Right cardiac atrium (tissue), 5 donors: ENCODE results near the gene LRRC72. TPM values are rescaled to one million over a fixed set of nuclear protein-coding genes. Genes with fewer than 3 reads are reported as not detected.
"Not testable (repeated sequence)": the region's sequence is repeated elsewhere in the genome, so short reads cannot be mapped to it uniquely, and the experiment has no call there.

ENCODE experiments used
- ATAC-seq, 2 donors: fragments of 200-7000 bp; cut with Tn5 transposase; one replicate each; pipeline versions ENCODE4 v1.8.0 to v1.9.1; 2020; ENCODE audit warnings: moderate library complexity in 2 of 2, mild to moderate bottlenecking in 1 of 2
- DNase-seq, 3 donors: peaks; one replicate each; pipeline ENCODE4 v3.0.0-alpha.2; 2020
- H3K27ac ChIP-seq: one replicate; pipeline ENCODE4 v1.5.1; 2013; ENCODE audit warnings: mild to moderate bottlenecking, low read length, control low read depth, moderate library complexity
- H3K27me3 ChIP-seq: one replicate; pipeline ENCODE4 v1.6.1; 2013; ENCODE audit not compliant: control insufficient read depth, insufficient read depth
- H3K4me1 ChIP-seq: one replicate; pipeline ENCODE4 v1.6.1; 2013; ENCODE audit warnings: low read length; ENCODE audit not compliant: control insufficient read depth, insufficient read depth
- H3K4me3 ChIP-seq: one replicate; pipeline ENCODE4 v1.5.1; 2013; ENCODE audit warnings: low read length, control low read depth
- H3K9me3 ChIP-seq: one replicate; pipeline ENCODE4 v1.6.1; 2013; ENCODE audit warnings: low read length; ENCODE audit not compliant: control insufficient read depth
- WGBS: extraction: QIAGEN DNeasy Blood & Tissue Kit; methylation state at CpG from one replicate; pipeline ENCODE4 v1.1.7; 2013; 5-methylcytosine and 5-hydroxymethylcytosine counted together
- intact Hi-C, 4 donors: fragments of 100-400 bp; cut with DNase I; formaldehyde crosslinking; loops; one replicate each; pipeline versions ENCODE4 v1.11.0 to v1.14.0; 2022 to 2023
- polyA plus RNA-seq: library from polyadenylated mRNA; stranded (reverse); fragments of 200-250 nt; gene quantifications from one replicate; pipeline ENCODE4 v1.2.3, GENCODE V29; 2013
- total RNA-seq, 4 donors: library from RNA; stranded (reverse); fragmentation: NEBNext Ultra II Directional; extraction: Animal tissue kit (Norgen Biotek cat#: 25700); gene quantifications; one replicate each; pipeline ENCODE4 v1.2.1, GENCODE V29; 2021
- donor health status: healthy with polysubstance abuse.
- donor health status: DM: no; HTN: yes; CAD: no.
- donor health status: DM: no; HTN: no; CAD: no.
- donor health status: DM: no; HTN: yes; CAD: no; lungs with severe emphysema.
- donor health status: DM: yes; HTN: yes; CAD: no.

LRRC72 gene
- total and polyA plus RNA-seq, 5 donors = not detected

DNA sequence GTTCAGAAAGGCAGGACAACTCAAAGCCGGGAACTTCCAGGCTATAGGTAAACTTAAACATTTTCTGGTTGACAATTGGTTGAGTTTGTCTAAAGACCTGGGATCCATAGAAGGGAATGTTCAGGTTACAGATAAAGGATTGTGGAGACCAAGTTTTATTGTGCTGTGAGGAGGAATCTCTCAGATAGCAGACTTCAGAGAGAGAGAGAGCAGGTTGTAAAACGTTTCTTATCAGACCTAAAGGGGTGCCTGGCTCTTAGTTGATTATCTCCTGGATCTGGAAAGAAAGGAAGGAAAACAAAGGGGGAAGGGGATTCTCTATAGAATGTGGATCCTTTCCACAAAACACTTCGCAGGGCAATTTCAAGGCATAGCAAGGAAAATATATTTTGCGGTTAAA lies 69.0 kb downstream of the LRRC72 start:
- H3K4me3 ChIP-seq, H3K4me1 ChIP-seq, DNase-seq, intact Hi-C loops, H3K27me3 ChIP-seq, H3K27ac ChIP-seq, H3K9me3 ChIP-seq, ATAC-seq: not testable (repeated sequence)
- WGBS = 66% methylated on average over 4 of the region's 4 CpGs

DNA sequence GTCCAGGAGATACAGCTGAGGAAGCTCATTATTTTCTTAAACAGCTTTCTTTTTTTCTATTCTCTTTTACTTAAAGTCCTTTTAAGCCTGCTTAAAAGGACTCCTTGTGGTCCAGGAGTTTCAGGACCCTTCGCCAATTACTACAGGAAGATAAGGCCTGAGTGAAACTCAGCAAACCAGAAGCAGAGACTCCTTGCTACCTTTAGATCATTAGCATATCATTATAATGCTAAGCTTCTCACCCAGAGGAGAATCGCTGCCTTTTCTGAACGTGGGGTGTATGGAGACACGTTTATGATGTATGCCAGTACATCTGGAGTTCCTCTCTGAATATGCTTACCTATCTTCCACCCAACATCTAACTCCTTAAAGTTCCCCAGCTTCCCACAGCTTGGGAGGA lies 71.4 kb downstream of the LRRC72 start:
- 64% methylated on average over 4 of the region's 4 CpGs for WGBS
- Histone ChIP-seq H3K4me3 (no peak overlapping the region), H3K27ac (no peak overlapping the region), H3K9me3 (no peaks in the 10 kb centered on the region), H3K27me3 (no peaks in the 10 kb centered on the region), H3K4me1 (no peaks in the 10 kb centered on the region)
- ATAC-seq = no peak
- intact Hi-C loops = no loop called here
- no peak for DNase-seq

GRCh38 chr7:16599860-16600259 lies 73.2 kb downstream of the LRRC72 start:
- intact Hi-C loops = loop anchor here in 1 of 4 donors (10.0 kb wide), 1 partner anchor 95 kb away; no protein-coding TSS in a partner anchor
- H3K9me3 ChIP-seq = no peaks in the 10 kb centered on the region
- no peak overlapping the region for H3K27ac ChIP-seq
- WGBS = 86% methylated on average over 7 of the region's 7 CpGs
- no peaks in the 10 kb centered on the region for H3K27me3 ChIP-seq
- no peaks in the 10 kb centered on the region for H3K4me1 ChIP-seq
- no peak for ATAC-seq
- no peak overlapping the region for H3K4me3 ChIP-seq
- no peak for DNase-seq

DNA sequence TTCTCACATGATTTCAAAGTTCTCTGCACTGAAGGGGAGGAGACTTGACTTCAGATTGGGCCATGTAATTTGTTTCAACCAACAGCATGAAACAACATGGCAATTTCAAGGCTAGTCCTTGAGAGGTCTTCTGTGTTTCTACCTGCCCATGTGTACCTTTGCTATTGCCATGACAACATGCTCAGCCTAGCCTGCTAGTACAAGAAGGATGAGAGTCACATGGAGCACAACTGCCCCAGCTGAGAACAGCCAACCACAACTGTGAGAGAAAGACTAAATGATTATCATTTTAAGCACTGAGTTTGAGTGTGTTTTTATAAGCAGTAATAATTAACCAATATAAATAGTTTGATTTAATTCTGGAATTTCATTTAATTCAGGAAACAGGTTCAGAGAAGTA lies 77.0 kb downstream of the LRRC72 start:
- H3K4me3 ChIP-seq = no peak overlapping the region
- no peaks in the 10 kb centered on the region for H3K4me1 ChIP-seq
- H3K9me3 ChIP-seq = no peaks in the 10 kb centered on the region
- DNase-seq (no peak), ATAC-seq (no peak)
- no peaks in the 10 kb centered on the region for H3K27me3 ChIP-seq
- H3K27ac ChIP-seq = no peak overlapping the region
- intact Hi-C loops = loop anchor here in 1 of 4 donors (10.0 kb wide), 1 partner anchor 91 kb away; no protein-coding TSS in a partner anchor

- intact Hi-C loops = loop anchor here in 1 of 4 donors (10.0 kb wide), 1 partner anchor 91 kb away; no protein-coding TSS in a partner anchor
- WGBS = 97% methylated on average over 3 of the region's 3 CpGs
- no peak for ATAC-seq
Observed at GRCh38 chr7:16604054-16604453, 77.4 kb downstream of the LRRC72 start.

DNA sequence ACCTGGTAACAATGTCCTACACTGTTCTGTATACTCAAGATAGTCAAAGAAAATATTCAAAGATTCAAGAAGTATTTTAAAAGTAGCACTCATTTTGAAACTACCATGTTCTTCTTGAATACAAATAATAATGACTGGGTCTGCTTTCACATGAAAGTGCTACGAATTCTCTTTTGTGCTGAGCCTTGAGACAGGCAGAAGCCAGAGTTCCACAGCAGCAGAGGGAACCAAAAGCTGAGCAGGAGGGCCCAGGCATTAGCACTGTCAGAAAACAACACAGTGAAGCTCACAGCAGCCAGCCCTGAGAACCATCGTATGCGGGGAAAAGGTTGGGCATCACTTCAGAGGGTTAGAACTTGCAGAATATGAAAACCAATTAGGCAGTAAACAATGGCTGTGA lies 80.1 kb downstream of the LRRC72 start:
- Histone ChIP-seq H3K9me3 (no peaks in the 10 kb centered on the region), H3K27ac (no peak overlapping the region), H3K4me3 (no peak overlapping the region), H3K4me1 (no peaks in the 10 kb centered on the region), H3K27me3 (no peaks in the 10 kb centered on the region)
- ATAC-seq (no peak), DNase-seq (no peak)
- WGBS = 85% methylated on average over 3 of the region's 3 CpGs
- intact Hi-C loops = loop anchor here in 1 of 4 donors (10.0 kb wide), 1 partner anchor 88 kb away; no protein-coding TSS in a partner anchor

More at GRCh38 chr7:16604054-16604453, 77.4 kb downstream of the LRRC72 start:
- Histone ChIP-seq H3K4me3 (no peak overlapping the region), H3K27ac (no peak overlapping the region), H3K27me3 (no peaks in the 10 kb centered on the region), H3K4me1 (no peaks in the 10 kb centered on the region), H3K9me3 (no peaks in the 10 kb centered on the region)
- no peak for DNase-seq

DNA sequence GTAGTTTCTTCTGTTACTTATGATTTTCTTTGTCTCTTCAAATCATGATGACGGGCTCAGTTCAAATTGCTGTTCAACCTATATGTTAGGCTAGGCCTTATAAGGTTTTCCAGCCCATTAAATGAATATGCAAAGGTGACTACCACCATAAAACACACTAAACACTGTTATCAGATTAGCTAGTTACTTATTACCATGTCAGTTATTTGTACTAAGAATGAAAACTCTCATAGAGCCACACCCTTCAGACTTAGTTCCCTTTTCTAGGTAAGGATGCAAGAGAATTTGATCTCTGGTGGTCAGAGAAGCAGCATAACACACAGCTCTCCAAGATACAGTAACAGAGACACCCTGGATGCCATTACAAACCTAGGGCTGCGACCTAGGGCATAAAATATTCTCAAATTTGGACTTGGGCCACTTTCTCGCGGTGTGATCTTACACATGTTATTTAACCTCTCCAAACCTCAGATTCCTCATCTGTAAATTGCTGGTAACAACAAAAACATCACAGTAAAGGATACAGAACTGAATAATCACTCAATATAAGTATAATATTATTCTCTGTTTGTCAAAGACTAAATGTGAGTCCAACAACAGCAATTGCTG lies 83.3 kb downstream of the LRRC72 start:
- WGBS = 88% methylated on average over 4 of the region's 4 CpGs
- ATAC-seq = no peak
- H3K4me1 ChIP-seq = no peaks in the 10 kb centered on the region
- no peak overlapping the region for H3K27ac ChIP-seq
- no peak overlapping the region for H3K4me3 ChIP-seq
- H3K9me3 ChIP-seq = no peaks in the 10 kb centered on the region
- H3K27me3 ChIP-seq = no peaks in the 10 kb centered on the region
- intact Hi-C loops = loop anchor here in 1 of 4 donors (10.0 kb wide), 1 partner anchor 85 kb away; no protein-coding TSS in a partner anchor
- no peak for DNase-seq

DNA sequence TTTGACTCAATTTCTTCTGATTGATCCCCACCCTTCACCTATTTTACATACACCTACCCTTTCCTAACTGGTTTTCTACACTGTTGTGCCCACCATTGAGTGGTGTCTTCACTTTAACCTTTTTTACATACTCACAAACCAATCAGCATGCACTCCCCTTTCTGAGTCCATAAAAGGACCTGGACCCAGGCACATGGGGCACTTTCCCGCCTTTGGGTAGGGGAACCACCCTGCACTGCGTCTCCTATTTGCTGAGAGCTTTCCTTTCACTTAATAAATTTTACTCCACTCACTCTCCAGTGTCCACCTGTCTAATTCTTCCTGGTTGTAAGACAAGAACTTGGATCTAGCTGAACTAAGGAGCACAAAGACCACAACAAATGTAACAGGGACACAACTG lies 85.1 kb downstream of the LRRC72 start:
- Histone ChIP-seq H3K27ac (no peak overlapping the region), H3K4me1 (no peaks in the 10 kb centered on the region), H3K9me3 (no peaks in the 10 kb centered on the region), H3K27me3 (no peaks in the 10 kb centered on the region), H3K4me3 (no peak overlapping the region)
- intact Hi-C loops = no loop called here
- 100% methylated on average over 2 of the region's 2 CpGs for WGBS
- no peak for ATAC-seq
- no peak for DNase-seq

GRCh38 chr7:16615228-16615627 lies 88.6 kb downstream of the LRRC72 start:
- no peaks in the 10 kb centered on the region for H3K27me3 ChIP-seq
- intact Hi-C loops = no loop called here
- WGBS = 81% methylated on average over 5 of the region's 5 CpGs
- H3K9me3 ChIP-seq = no peaks in the 10 kb centered on the region
- no peak overlapping the region for H3K27ac ChIP-seq
- no peak for DNase-seq
- H3K4me3 ChIP-seq = no peak overlapping the region
- no peaks in the 10 kb centered on the region for H3K4me1 ChIP-seq
- no peak for ATAC-seq

- no peak for DNase-seq
- ATAC-seq = no peak
Observed at GRCh38 chr7:16616122-16616521, 89.5 kb downstream of the LRRC72 start.

DNA sequence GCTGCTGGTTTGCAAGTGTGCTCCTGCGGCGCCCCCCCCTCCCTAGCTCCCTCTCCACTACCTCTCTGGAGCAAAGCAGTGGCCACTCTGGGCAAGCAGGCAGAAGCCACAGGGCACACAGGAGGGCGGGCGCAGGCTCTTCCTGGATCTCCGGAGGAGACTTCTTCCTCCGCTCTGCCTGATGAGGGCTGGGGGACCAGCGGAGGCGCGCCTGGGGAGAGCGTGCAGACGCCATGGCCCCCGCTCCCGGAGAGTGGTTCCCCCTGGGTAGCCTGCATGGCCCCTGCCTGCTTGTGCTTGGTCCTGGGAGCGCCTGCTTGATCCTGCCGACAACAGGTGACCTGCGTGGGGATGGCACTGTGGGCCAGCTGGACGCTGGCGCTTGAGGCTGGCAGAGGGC lies 89.9 kb downstream of the LRRC72 start:
- WGBS = 93% methylated on average over 18 of the region's 18 CpGs
- H3K4me3 ChIP-seq = no peak overlapping the region
- no peaks in the 10 kb centered on the region for H3K4me1 ChIP-seq
- ATAC-seq (no peak), DNase-seq (no peak)
- no peaks in the 10 kb centered on the region for H3K27me3 ChIP-seq
- intact Hi-C loops = no loop called here
- no peaks in the 10 kb centered on the region for H3K9me3 ChIP-seq
- H3K27ac ChIP-seq = no peak overlapping the region

More at GRCh38 chr7:16616122-16616521, 89.5 kb downstream of the LRRC72 start:
- Histone ChIP-seq H3K4me1 (no peaks in the 10 kb centered on the region), H3K9me3 (no peaks in the 10 kb centered on the region), H3K4me3 (no peak overlapping the region), H3K27me3 (no peaks in the 10 kb centered on the region), H3K27ac (no peak overlapping the region)
- 77% methylated on average over 4 of the region's 4 CpGs for WGBS
- intact Hi-C loops = no loop called here
